Measurements from ENCODE around the gene SLC25A1.

SLC25A1 gene

GRCh38 chr22:19206287-19206686 is 27.8 kb upstream of the SLC25A1 start:
- TF ChIP-seq CTCF (IDR thresholded peaks at IDR 0.05): no peak
- no peak for TF ChIP-seq ZFX (IDR thresholded peaks at IDR 0.05; ENCODE audit: borderline replicate concordance)
- no peak overlapping the region for H3K27ac ChIP-seq

- H3K27ac ChIP-seq: no peak overlapping the region
- TF ChIP-seq ZFX (IDR thresholded peaks at IDR 0.05; ENCODE audit: borderline replicate concordance): no peak
- TF ChIP-seq CTCF (IDR thresholded peaks at IDR 0.05): no peak
Measured at GRCh38 chr22:19204640-19205039, 26.1 kb upstream of the SLC25A1 start.

GRCh38 chr22:19203834-19204233 is 25.3 kb upstream of the SLC25A1 start:
- TF ChIP-seq CTCF (IDR thresholded peaks at IDR 0.05) (no peak), ZFX (IDR thresholded peaks at IDR 0.05; ENCODE audit: borderline replicate concordance) (no peak)
- H3K27ac ChIP-seq: no peak overlapping the region

GRCh38 chr22:19202799-19203186 is 24.3 kb upstream of the SLC25A1 start:
- peak overlapping the region; percentile 60 for H3K27ac ChIP-seq

GRCh38 chr22:19201869-19202798 is 23.6 kb upstream of the SLC25A1 start:
- peak overlapping the region; percentile 61 for H3K27ac ChIP-seq
- TF ChIP-seq ZFX (IDR thresholded peaks at IDR 0.05; ENCODE audit: borderline replicate concordance): no peak

- no peak for TF ChIP-seq CTCF (IDR thresholded peaks at IDR 0.05)
- no peak for TF ChIP-seq ZFX (IDR thresholded peaks at IDR 0.05; ENCODE audit: borderline replicate concordance)
- peak overlapping the region; percentile 61 for H3K27ac ChIP-seq
Measured at GRCh38 chr22:19201130-19201868, 22.8 kb upstream of the SLC25A1 start.

GRCh38 chr22:19199479-19199878 is 20.9 kb upstream of the SLC25A1 start:
- no peak for TF ChIP-seq ZFX (IDR thresholded peaks at IDR 0.05; ENCODE audit: borderline replicate concordance)
- no peak for TF ChIP-seq CTCF (IDR thresholded peaks at IDR 0.05)

More at GRCh38 chr22:19199479-19199878, 20.9 kb upstream of the SLC25A1 start:
- H3K27ac ChIP-seq: no peak overlapping the region
